Activated gamma-delta T cell (primary cell): ENCODE measurements around the gene DNAH8.
"Not testable (repeated sequence)": the region's sequence is repeated elsewhere in the genome, so short reads cannot be mapped to it uniquely, and the experiment has no call there.

Experiments
- DNase-seq: peaks from one replicate; lab custom pipeline; 2025; lab: John Stamatoyannopoulos, UW

Gene DNAH8

GRCh38 chr6:38843798-38844197 is 128.7 kb downstream of the DNAH8 start:
- DNase-seq = no peak

GRCh38 chr6:38845931-38846330 is 130.8 kb downstream of the DNAH8 start:
- DNase-seq = no peak

GRCh38 chr6:38846361-38846760 is 131.2 kb downstream of the DNAH8 start:
- DNase-seq = no peak

- no peak for DNase-seq
Measured at GRCh38 chr6:38846844-38847243, 131.7 kb downstream of the DNAH8 start.

- no peak for DNase-seq
Measured at GRCh38 chr6:38847497-38847896, 132.4 kb downstream of the DNAH8 start.

GRCh38 chr6:38848760-38849159 is 133.6 kb downstream of the DNAH8 start:
- no peak for DNase-seq

- DNase-seq = no peak
Measured at GRCh38 chr6:38852215-38852614, 137.1 kb downstream of the DNAH8 start.

- no peak for DNase-seq
Measured at GRCh38 chr6:38853236-38853635, 138.1 kb downstream of the DNAH8 start.

- no peak for DNase-seq
Measured at GRCh38 chr6:38856492-38856891, 141.4 kb downstream of the DNAH8 start.

GRCh38 chr6:38857815-38858214 is 142.7 kb downstream of the DNAH8 start:
- DNase-seq = no peak

GRCh38 chr6:38860041-38860440 is 144.9 kb downstream of the DNAH8 start:
- DNase-seq = no peak

GRCh38 chr6:38861926-38862401 is 146.9 kb downstream of the DNAH8 start:
- DNase-seq = no peak

- no peak for DNase-seq
Measured at GRCh38 chr6:38865521-38866174, 150.5 kb downstream of the DNAH8 start.

- DNase-seq = no peak
Measured at GRCh38 chr6:38867726-38868125, 152.6 kb downstream of the DNAH8 start.

GRCh38 chr6:38871741-38872568 is 156.8 kb downstream of the DNAH8 start:
- DNase-seq = no peak

- no peak for DNase-seq
Measured at GRCh38 chr6:38873001-38873400, 157.9 kb downstream of the DNAH8 start.

- not testable (repeated sequence) for DNase-seq
Measured at GRCh38 chr6:38873816-38874215, 158.7 kb downstream of the DNAH8 start.

- DNase-seq = no peak
Measured at GRCh38 chr6:38876475-38876874, 161.4 kb downstream of the DNAH8 start.

- no peak for DNase-seq
Measured at GRCh38 chr6:38877721-38878120, 162.6 kb downstream of the DNAH8 start.

- DNase-seq = no peak
Measured at GRCh38 chr6:38882157-38882556, 167.0 kb downstream of the DNAH8 start.

GRCh38 chr6:38897507-38897906 is 182.4 kb downstream of the DNAH8 start:
- no peak for DNase-seq

- no peak for DNase-seq
Measured at GRCh38 chr6:38901802-38902522, 186.9 kb downstream of the DNAH8 start.

- DNase-seq = no peak
Measured at GRCh38 chr6:38906582-38906981, 191.5 kb downstream of the DNAH8 start.
